ENCODE data around the gene WDFY4. TPM values are rescaled to one million over a fixed set of nuclear protein-coding genes. Genes with fewer than 3 reads are reported as not detected.

The WDFY4 gene
- total and polyA plus RNA-seq, 2 donors (not counting 1 experiment from before 2014, with no cell fraction given), result 0.06 to 0.66 TPM

GRCh38 chr10:48946891-48947500, 262.3 kb downstream of the WDFY4 start:
- H2AFZ ChIP-seq (ENCODE audit: low read length), result no peak overlapping the region
- no peak overlapping the region for H3K4me2 ChIP-seq (ENCODE audit: extremely low read depth, insufficient read depth, low read length)
- H3K9ac ChIP-seq (ENCODE audit: insufficient read depth, low read length), result no peak overlapping the region
- no peaks in the 10 kb centered on the region for H3K79me2 ChIP-seq (ENCODE audit: control insufficient read depth, insufficient read depth, low read length)
- H3K36me3 ChIP-seq (ENCODE audit: control insufficient read depth, insufficient read depth, low read length), result no peaks in the 10 kb centered on the region
- H3K27ac ChIP-seq (ENCODE audit: insufficient read depth, low read length), result no peak overlapping the region
- H4K20me1 ChIP-seq (ENCODE audit: control insufficient read depth, extremely low read depth, insufficient read depth, low read length), result no peaks in the 10 kb centered on the region
- no peak for TF ChIP-seq EZH2 (IDR thresholded peaks at IDR 0.05; ENCODE audit: low read length, missing control alignments)
- TF ChIP-seq CTCF (conservative IDR thresholded peaks at IDR 0.05 in 1 of 2, IDR thresholded peaks at IDR 0.05 in 1 of 2; ENCODE audit: low read depth in 1 of 2, low read length in 2 of 2), result no peak
- no peaks in the 10 kb centered on the region for H3K9me3 ChIP-seq (ENCODE audit: control insufficient read depth, insufficient read depth, low read depth, low read length)
- DNase-seq (ENCODE audit: low read depth in 2 of 2), result peak; percentile 6 to 19
- H3K4me3 ChIP-seq (replicated peaks in 1 of 4; ENCODE audit: control extremely low read depth in 1 of 4, insufficient read depth in 1 of 4, low read depth in 3 of 4, low read length in 4 of 4), result no peak overlapping the region
- no peaks in the 10 kb centered on the region for H3K4me1 ChIP-seq (ENCODE audit: control insufficient read depth, extremely low read depth, insufficient read depth, low read length)
- H3K27me3 ChIP-seq (ENCODE audit: control insufficient read depth, insufficient read depth, low read length), result no peaks in the 10 kb centered on the region

GRCh38 chr10:48947690-48948469, 263.2 kb downstream of the WDFY4 start:
- Histone ChIP-seq H3K79me2 (ENCODE audit: control insufficient read depth, insufficient read depth, low read length) (no peaks in the 10 kb centered on the region), H2AFZ (ENCODE audit: low read length) (no peak overlapping the region), H4K20me1 (ENCODE audit: control insufficient read depth, extremely low read depth, insufficient read depth, low read length) (no peaks in the 10 kb centered on the region), H3K27ac (ENCODE audit: insufficient read depth, low read length) (no peak overlapping the region), H3K4me3 (replicated peaks in 1 of 4; ENCODE audit: control extremely low read depth in 1 of 4, insufficient read depth in 1 of 4, low read depth in 3 of 4, low read length in 4 of 4) (no peak overlapping the region), H3K4me1 (ENCODE audit: control insufficient read depth, extremely low read depth, insufficient read depth, low read length) (no peaks in the 10 kb centered on the region), H3K36me3 (ENCODE audit: control insufficient read depth, insufficient read depth, low read length) (no peaks in the 10 kb centered on the region), H3K9ac (ENCODE audit: insufficient read depth, low read length) (no peak overlapping the region), H3K4me2 (ENCODE audit: extremely low read depth, insufficient read depth, low read length) (no peak overlapping the region), H3K27me3 (ENCODE audit: control insufficient read depth, insufficient read depth, low read length) (no peaks in the 10 kb centered on the region), H3K9me3 (ENCODE audit: control insufficient read depth, insufficient read depth, low read depth, low read length) (no peaks in the 10 kb centered on the region)
- no peak for DNase-seq (ENCODE audit: low read depth in 2 of 2)
- no peak for TF ChIP-seq EZH2 (IDR thresholded peaks at IDR 0.05; ENCODE audit: low read length, missing control alignments)
- no peak for TF ChIP-seq CTCF (conservative IDR thresholded peaks at IDR 0.05 in 1 of 2, IDR thresholded peaks at IDR 0.05 in 1 of 2; ENCODE audit: low read depth in 1 of 2, low read length in 2 of 2)

- TF ChIP-seq CTCF (conservative IDR thresholded peaks at IDR 0.05 in 1 of 2, IDR thresholded peaks at IDR 0.05 in 1 of 2; ENCODE audit: low read depth in 1 of 2, low read length in 2 of 2), result no peak
- TF ChIP-seq EZH2 (IDR thresholded peaks at IDR 0.05; ENCODE audit: low read length, missing control alignments), result no peak
- DNase-seq (ENCODE audit: low read depth in 2 of 2), result no peak
- H3K4me2 ChIP-seq (ENCODE audit: extremely low read depth, insufficient read depth, low read length), result no peak overlapping the region
- no peaks in the 10 kb centered on the region for H4K20me1 ChIP-seq (ENCODE audit: control insufficient read depth, extremely low read depth, insufficient read depth, low read length)
- no peaks in the 10 kb centered on the region for H3K36me3 ChIP-seq (ENCODE audit: control insufficient read depth, insufficient read depth, low read length)
- H3K27me3 ChIP-seq (ENCODE audit: control insufficient read depth, insufficient read depth, low read length), result no peaks in the 10 kb centered on the region
- no peak overlapping the region for H3K4me3 ChIP-seq (replicated peaks in 1 of 4; ENCODE audit: control extremely low read depth in 1 of 4, insufficient read depth in 1 of 4, low read depth in 3 of 4, low read length in 4 of 4)
- no peak overlapping the region for H3K9ac ChIP-seq (ENCODE audit: insufficient read depth, low read length)
- no peaks in the 10 kb centered on the region for H3K4me1 ChIP-seq (ENCODE audit: control insufficient read depth, extremely low read depth, insufficient read depth, low read length)
- H3K27ac ChIP-seq (ENCODE audit: insufficient read depth, low read length), result no peak overlapping the region
- no peaks in the 10 kb centered on the region for H3K9me3 ChIP-seq (ENCODE audit: control insufficient read depth, insufficient read depth, low read depth, low read length)
- H3K79me2 ChIP-seq (ENCODE audit: control insufficient read depth, insufficient read depth, low read length), result no peaks in the 10 kb centered on the region
- H2AFZ ChIP-seq (ENCODE audit: low read length), result no peak overlapping the region
Observed at GRCh38 chr10:48948470-48949037, 263.9 kb downstream of the WDFY4 start.
